Effector memory CD8-positive, alpha-beta T cell (primary cell): Measurements from ENCODE around the gene PDE4B.
"Not testable (repeated sequence)": the region's sequence is repeated elsewhere in the genome, so short reads cannot be mapped to it uniquely, and the experiment has no call there.

Experiments used
- ATAC-seq: fragments of 150-1000 bp; cut with Tn5 transposase; replicated peaks from 2 replicates; pipeline ENCODE4 v1.10.0; 2021; ENCODE audit warnings: mild to moderate bottlenecking, moderate library complexity
- DNase-seq, 3 experiments: peaks; one replicate each; pipeline ENCODE4 v3.0.0; 2021
- H3K27ac Mint-ChIP-seq, 2 donors: one replicate each; pipeline ENCODE4 v1.8.0; 2022; ENCODE audit warnings: mild to moderate bottlenecking in 2 of 2, mixed read lengths in 2 of 2, moderate library complexity in 2 of 2
- H3K27me3 Mint-ChIP-seq, 2 donors: one replicate each; pipeline ENCODE4 v1.8.0; 2022; ENCODE audit warnings: mixed read lengths in 2 of 2
- H3K36me3 Mint-ChIP-seq: one replicate; pipeline ENCODE4 v1.8.0; 2022; ENCODE audit warnings: mild to moderate bottlenecking, moderate library complexity, mixed read lengths; ENCODE audit not compliant: insufficient read depth
- H3K4me1 Mint-ChIP-seq, 2 donors: one replicate each; pipeline ENCODE4 v1.8.0; 2022; ENCODE audit warnings: low read depth in 2 of 2, mixed read lengths in 2 of 2
- H3K4me3 Mint-ChIP-seq, 2 donors: one replicate each; pipeline ENCODE4 v1.8.0; 2022; ENCODE audit warnings: mild to moderate bottlenecking in 2 of 2, mixed read lengths in 2 of 2, moderate library complexity in 2 of 2
- H3K9me3 Mint-ChIP-seq, 2 donors: one replicate each; pipeline ENCODE4 v1.8.0; 2022; ENCODE audit warnings: mixed read lengths in 2 of 2

The PDE4B gene

DNA sequence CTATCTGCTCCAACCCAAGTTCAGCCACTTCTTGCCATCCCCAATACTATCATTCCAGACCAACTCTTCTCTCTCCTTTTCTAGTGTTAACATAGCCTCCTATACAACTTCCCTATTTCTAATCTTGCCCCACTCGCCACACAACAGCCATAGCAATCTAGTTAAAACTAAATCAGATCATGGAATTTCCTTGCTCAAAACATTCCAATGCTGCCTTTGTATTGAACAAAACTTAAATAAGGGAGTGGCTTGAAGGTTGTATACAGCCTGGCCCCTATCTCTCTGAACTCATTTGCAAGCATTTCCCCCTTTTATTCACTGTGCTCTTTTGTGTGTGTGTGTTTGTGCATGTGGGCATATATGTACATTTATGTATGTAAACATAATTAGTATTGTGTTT is 623.2 kb downstream of the PDE4B start:
- H3K9me3 Mint-ChIP-seq, result peaks cover 12 to 17% of the 10 kb centered on the region in 2 donors
- no peak overlapping the region for H3K27ac Mint-ChIP-seq
- H3K4me1 Mint-ChIP-seq, result peaks cover 6% of the 10 kb centered on the region in 2 donors
- no peaks in the 10 kb centered on the region for H3K27me3 Mint-ChIP-seq
- H3K36me3 Mint-ChIP-seq, result no peaks in the 10 kb centered on the region
- DNase-seq (no peak), ATAC-seq (no peak)
- no peak overlapping the region for H3K4me3 Mint-ChIP-seq

DNA sequence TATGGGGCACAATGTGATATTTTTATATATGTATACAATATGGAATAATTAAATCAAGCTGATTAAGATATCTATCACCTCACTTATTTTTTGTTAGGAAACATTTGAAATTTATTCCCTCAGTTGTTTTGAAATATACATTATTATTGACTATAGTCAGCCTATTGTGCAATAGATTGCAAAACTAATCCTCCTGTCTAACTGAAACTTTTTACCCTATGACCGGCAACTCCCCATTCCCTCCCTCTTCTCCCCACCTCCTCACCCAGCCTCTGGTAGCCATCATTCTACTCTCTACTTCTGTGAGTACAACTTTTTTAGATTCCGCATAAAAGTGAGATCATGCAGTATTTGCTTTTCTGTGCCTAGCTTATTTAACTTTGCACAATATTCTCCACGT is 623.6 kb downstream of the PDE4B start:
- Mint-ChIP-seq H3K36me3 (no peaks in the 10 kb centered on the region), H3K4me3 (no peak overlapping the region), H3K4me1 (peaks cover 2% of the 10 kb centered on the region in 2 donors), H3K27ac (no peak overlapping the region), H3K27me3 (no peaks in the 10 kb centered on the region), H3K9me3 (peaks cover 12 to 17% of the 10 kb centered on the region in 2 donors)
- no peak for DNase-seq
- ATAC-seq, result no peak

DNA sequence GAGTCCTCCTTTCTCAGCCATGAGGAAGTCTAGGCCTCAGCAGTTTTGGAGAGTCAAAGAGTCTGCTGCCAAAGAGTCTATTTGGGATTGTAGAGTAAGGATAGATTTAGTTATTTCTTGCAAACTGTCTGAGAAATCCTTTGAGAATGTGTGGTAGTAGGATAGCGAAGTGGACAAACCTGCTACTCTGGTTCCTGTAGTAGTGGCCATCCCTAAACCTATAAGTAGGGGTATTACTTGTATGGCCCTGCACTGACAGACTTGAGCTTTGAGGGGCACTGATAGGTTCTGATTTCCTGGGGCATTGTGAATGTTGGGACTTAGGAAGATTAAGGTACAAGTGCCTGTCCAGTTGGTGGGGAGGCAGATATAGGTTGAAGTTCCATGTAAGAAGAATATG is 625.3 kb downstream of the PDE4B start:
- no peak overlapping the region for H3K27ac Mint-ChIP-seq
- H3K36me3 Mint-ChIP-seq, result no peaks in the 10 kb centered on the region
- H3K4me3 Mint-ChIP-seq, result no peak overlapping the region
- ATAC-seq (no peak), DNase-seq (no peak)
- H3K9me3 Mint-ChIP-seq, result peaks cover 12 to 17% of the 10 kb centered on the region in 2 donors
- H3K4me1 Mint-ChIP-seq, result no peaks in the 10 kb centered on the region
- H3K27me3 Mint-ChIP-seq, result no peaks in the 10 kb centered on the region

DNA sequence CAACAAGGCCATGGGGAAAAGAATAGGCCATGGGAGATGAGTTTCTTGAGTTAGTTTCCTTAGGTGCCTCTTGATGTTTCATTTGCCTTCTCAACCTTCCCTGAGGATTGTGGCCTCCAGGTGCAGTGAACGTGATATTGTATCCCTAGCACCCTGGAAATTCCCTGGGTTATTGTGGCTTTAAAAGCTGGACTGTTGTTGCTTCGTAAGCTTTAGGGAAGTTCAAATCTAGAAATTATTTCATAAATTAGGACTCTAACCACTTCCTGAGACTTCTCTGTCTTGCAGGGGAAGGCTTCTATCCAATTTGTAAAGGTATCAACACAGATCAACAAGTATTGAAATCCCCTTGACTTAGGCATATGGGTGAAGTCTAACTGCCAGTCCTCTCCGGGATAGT is 627.5 kb downstream of the PDE4B start:
- not testable (repeated sequence) for ATAC-seq, DNase-seq, H3K4me1 Mint-ChIP-seq, H3K27me3 Mint-ChIP-seq, H3K36me3 Mint-ChIP-seq, H3K4me3 Mint-ChIP-seq, H3K27ac Mint-ChIP-seq
- peaks cover 12 to 17% of the 10 kb centered on the region in 2 donors for H3K9me3 Mint-ChIP-seq

DNA sequence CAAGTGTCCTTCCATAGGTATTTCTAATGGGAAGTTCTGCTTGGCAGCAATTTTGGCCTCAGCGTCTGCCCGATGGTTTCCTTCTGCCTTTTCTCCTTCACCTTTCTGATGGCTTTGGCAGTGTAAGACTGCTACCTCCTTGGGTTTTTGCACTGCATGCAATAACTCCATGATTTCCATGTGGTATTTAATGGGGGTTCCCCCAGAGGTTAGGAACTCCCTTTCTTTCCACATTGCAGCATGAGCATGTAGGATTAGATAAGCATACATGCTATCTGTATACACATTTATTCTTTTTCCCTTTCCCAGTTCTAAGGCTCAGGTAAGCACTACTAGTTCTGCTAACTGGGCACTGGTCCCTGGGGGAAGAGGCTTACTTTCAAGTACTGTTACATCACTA is 628.2 kb downstream of the PDE4B start:
- H3K9me3 Mint-ChIP-seq, result peaks cover 12 to 17% of the 10 kb centered on the region in 2 donors
- not testable (repeated sequence) for ATAC-seq, H3K27me3 Mint-ChIP-seq, H3K27ac Mint-ChIP-seq, H3K4me1 Mint-ChIP-seq, H3K4me3 Mint-ChIP-seq, DNase-seq, H3K36me3 Mint-ChIP-seq

DNA sequence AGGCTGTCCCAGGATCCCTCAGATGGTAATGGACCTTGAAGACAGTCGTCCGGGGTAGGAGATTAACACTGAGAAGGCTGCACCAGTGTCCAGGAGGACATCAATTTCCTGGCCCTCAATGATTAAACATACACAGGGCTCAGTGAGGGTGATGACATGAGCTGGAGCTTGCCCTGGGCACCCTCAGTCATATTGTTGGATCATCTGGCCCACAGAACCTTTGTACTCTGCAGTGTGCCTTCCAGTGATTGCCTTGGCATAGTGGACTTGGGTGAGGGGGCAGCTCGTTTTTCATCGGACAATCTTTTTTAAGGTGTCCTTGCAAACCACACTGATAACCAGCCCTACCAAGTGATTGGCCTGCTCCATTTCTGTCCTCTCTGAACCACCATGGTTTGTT is 630.1 kb downstream of the PDE4B start:
- DNase-seq (no peak), ATAC-seq (no peak)
- peaks cover 12 to 16% of the 10 kb centered on the region in 2 donors for H3K9me3 Mint-ChIP-seq
- no peaks in the 10 kb centered on the region for H3K27me3 Mint-ChIP-seq
- no peak overlapping the region for H3K27ac Mint-ChIP-seq
- no peaks in the 10 kb centered on the region for H3K36me3 Mint-ChIP-seq
- peaks cover 0 to 3% of the 10 kb centered on the region in 2 donors for H3K4me1 Mint-ChIP-seq
- H3K4me3 Mint-ChIP-seq, result no peak overlapping the region
